Activated T-helper 1 cell treated with Interleukin-2 at 50 U/mL for 16 hours (primary cell): ENCODE results near the gene RABGAP1.

Source experiments
- DNase-seq: peaks from one replicate; pipeline ENCODE4 v3.0.0-alpha.2; 2020; ENCODE audit warnings: low read depth

Gene RABGAP1

GRCh38 chr9:123083680-123084079, 142.9 kb downstream of the RABGAP1 start:
- no peak for DNase-seq

- DNase-seq: no peak
Observed at GRCh38 chr9:123084256-123084655, 143.4 kb downstream of the RABGAP1 start.

DNA sequence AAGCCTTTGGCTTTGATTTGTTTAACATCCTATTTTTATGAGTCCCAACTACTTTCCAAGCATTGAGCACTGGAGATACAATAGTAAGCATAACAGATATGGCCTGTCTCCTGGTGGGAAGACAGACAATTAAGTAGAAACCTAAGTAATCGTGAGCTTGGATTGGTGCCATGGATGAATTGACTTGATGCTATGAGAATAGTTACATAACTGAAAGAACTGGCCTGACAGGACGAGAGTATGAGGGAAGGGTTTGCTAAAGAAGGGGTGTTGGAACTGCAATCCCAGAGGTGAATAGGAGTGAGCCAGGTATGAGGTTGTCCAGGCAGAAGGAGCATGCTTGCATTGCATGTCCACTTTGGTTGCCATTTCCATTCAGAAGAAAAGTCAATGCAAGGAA, 145.1 kb downstream of the RABGAP1 start:
- no peak for DNase-seq

DNA sequence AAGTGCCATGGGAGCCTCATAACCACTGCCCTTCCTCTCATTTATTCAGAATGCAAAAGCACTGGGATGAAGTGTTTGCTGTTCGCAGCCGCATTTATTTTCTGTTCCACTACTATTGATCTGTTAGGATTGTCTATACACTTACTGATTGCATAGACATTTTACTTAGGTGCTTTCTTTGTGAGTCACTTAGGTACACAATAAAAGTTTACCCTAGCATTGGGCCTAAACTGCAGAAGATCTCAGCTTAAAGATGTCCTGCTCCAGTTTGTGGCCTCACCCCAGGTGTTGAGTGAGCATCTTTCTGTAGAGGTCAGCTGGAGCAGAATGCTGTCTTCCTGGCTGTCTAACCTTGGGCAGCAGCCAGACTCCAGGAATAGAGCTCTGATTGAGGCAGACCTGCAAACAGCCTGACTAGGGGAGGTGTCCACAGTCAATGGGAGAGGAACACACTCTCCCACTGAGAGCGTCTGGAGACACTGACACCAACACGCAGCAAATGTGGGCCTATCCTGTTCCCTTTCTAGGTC, 146.6 kb downstream of the RABGAP1 start:
- DNase-seq: no peak

- no peak for DNase-seq
Observed at GRCh38 chr9:123089040-123089439, 148.2 kb downstream of the RABGAP1 start.

- DNase-seq: no peak
Observed at GRCh38 chr9:123089790-123090189, 149.0 kb downstream of the RABGAP1 start.

DNA sequence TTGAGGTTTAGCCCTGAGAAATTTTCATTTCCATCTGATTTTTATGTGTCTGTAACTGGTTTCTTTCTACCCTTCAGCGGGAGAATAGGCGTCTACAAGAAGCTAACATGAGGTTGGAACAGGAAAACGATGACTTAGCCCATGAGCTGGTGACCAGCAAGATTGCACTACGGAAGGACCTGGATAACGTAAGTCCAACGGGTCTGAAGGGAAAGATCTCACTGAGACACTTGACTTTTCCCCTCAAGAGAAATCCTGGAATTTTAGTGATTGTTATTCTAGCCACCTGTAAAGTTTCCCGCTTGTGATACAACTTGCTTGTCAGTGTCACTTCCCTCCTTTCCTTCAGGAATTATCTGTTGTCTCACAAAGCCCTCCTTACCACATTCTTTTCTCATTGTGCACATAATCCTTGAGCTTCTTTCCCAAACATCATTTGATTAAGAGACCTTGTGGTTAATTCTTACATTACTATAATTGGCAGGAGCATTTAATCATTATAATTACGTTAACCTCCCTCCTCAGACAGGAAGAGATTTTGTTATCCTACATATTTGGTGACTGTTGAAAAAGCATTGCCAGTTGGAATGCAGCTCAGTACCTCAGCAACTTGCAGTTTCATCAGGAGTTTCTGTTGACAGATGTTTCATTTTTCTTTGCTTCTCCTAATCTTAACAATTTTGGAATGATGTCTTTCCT, 149.5 kb downstream of the RABGAP1 start:
- DNase-seq: no peak

- DNase-seq: no peak
Observed at GRCh38 chr9:123090956-123091355, 150.1 kb downstream of the RABGAP1 start.

DNA sequence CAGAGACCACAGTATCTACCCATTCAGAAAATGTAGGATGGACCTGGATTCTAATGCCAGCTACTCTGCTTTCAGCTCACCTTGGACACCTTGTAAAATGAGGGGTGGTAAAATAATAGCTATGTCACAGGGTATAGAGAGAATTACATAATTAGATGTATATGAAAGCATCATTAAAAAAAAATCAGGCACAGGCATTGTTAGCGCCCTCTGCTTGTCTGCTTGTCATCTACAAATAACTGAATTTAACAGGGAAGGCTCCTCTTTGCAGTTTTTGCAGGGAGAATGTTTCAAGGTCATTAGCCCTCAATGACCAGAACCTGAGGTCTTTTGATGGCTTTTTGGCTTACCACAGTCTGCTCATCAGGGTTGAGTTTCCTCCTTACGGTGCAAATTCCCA, 150.6 kb downstream of the RABGAP1 start:
- no peak for DNase-seq

DNA sequence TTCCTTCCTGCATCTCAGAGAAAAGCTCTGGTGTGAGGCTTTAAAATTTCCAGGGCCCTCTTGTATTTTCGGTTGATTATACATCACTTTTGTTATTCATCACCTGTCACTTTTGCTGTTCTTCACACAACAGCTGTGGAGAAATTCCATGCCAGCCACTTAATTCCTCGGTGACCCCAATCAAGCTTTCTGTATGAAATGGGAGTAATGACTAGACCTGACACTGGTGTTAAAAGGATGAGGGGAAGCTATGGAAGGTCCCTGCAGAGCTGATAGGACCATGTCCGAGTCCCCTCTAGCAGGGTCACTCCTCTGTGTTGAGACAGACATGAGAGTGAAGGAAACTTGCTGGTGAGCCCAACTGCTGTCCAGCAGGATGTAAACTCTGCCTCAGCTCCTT, 152.3 kb downstream of the RABGAP1 start:
- DNase-seq: no peak

GRCh38 chr9:123096987-123097386, 156.2 kb downstream of the RABGAP1 start:
- DNase-seq: no peak

- no peak for DNase-seq
Observed at GRCh38 chr9:123097430-123098095, 156.7 kb downstream of the RABGAP1 start.

- DNase-seq: no peak
Observed at GRCh38 chr9:123098096-123098459, 157.3 kb downstream of the RABGAP1 start.

DNA sequence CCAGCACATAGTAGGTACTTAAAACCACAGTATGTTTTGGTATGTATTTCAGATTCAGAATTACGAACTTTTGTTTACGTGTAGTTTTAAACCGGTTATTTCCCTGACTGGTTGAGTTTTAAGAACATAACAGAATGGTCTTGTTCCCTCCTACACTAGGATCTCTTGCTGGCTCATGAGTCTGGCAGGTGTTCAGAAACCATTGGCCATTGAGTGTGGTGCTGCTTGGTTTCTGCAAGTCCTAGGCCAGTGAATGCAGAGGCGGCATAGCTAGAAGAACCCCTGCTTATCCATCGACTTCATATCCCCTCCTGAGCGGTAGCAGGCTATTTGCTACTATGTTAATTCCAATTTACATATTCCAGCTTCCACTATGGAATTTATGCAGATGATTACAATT, 158.2 kb downstream of the RABGAP1 start:
- DNase-seq: no peak

- DNase-seq: no peak
Observed at GRCh38 chr9:123099548-123099947, 158.7 kb downstream of the RABGAP1 start.

DNA sequence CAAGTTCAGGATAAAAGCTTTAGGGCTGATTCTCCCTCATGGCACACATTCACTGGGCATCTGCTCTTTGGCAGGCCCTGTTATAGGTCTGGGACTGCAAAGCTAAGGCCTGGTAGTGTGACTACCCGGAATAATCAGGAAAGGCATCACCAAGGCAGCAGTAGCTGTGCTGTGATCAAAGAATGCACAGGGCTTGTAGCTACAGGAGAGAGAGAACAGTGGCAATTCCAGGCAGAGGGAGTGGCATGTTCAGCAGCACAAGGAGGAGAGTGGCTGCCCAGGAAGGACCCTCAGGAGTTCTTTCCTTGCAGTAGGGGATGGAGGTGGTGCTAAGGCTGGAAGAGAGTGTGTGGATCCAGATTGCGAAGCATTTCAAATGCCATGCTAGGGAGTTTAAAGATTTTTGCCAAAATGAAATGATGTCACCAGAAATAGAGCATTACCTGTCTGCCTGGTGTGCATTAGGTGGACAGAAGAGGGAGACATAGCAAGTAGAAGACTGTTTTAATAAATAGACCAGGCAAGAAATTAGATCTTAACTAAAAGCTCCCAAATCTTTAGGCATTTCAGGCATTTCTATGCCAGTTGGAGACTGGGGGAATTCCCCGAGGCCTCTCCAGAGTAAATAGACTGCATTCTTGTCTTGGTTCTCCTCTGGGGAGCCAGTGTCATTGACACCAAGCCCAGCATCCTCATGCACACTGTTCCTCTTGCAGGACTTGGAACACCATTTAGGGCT, 161.7 kb downstream of the RABGAP1 start:
- DNase-seq: no peak

DNA sequence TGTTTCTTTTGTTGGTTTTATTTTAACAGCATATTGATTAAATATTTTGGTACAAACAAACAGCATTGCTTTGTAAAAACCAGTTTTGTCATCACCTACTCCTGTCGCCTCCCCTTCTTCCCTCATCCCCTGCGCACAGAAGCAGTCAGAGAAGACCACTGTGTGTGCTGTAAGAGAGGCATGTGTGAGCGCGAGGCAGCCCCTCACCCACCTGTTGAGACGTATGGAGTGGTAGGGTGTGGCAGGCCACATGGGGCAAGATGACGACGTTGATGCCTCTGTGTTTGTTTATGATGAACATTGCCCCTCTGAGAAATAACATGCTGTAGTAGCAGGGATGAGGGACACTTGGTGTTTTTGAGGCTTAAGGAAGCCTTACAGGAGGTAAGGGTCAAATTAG, 164.0 kb downstream of the RABGAP1 start:
- no peak for DNase-seq

- no peak for DNase-seq
Observed at GRCh38 chr9:123105490-123105889, 164.7 kb downstream of the RABGAP1 start.

DNA sequence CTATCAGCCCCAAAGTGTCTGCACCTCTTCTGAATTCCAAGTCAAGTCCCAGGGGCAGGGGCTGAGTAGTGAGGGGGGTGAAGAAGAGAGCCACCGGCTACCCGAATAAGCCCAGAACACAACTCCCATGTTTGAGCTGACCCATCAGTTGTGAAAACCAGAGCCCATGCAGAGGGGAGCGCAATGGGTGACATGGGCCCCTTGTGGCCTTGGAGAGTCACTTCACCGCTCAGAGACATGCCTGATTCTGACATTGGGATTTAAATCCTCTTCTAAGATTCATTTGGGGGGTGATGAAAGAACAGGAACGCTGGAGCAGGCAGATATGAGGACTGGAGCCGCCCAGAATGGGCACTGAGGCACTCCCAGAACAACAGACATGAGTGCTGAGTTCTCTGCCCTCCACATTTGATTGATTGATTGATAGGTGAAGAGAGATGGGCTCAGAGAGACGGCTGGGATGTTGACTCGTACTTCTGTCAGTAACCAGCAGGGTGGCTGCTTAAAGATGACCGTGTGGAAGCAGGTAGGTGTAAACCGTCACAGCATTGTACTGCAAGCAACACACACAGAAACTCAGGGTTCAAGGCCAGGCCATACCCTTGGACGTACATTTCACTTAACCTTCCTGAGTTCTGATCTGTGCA, 166.9 kb downstream of the RABGAP1 start:
- DNase-seq: no peak

- no peak for DNase-seq
Observed at GRCh38 chr9:123108976-123109375, 168.2 kb downstream of the RABGAP1 start.

- DNase-seq: no peak
Observed at GRCh38 chr9:123109540-123110279, 168.9 kb downstream of the RABGAP1 start.
